Colonic mucosa (tissue), 4 donors: ENCODE results near the gene CTAG1B. TPM values are rescaled to one million over a fixed set of nuclear protein-coding genes. Genes with fewer than 3 reads are reported as not detected.
"Not testable (repeated sequence)": the region's sequence is repeated elsewhere in the genome, so short reads cannot be mapped to it uniquely, and the experiment has no call there.

Experiments used
- DNase-seq: peaks from one replicate; pipeline ENCODE4 v3.0.0-alpha.2; 2020
- H3K27ac ChIP-seq: fragments of 200-600 bp; one replicate; pipeline ENCODE4 v1.8.0; 2021
- H3K27me3 ChIP-seq: fragments of 200-600 bp; one replicate; pipeline ENCODE4 v1.8.0; 2021
- H3K36me3 ChIP-seq: fragments of 200-600 bp; one replicate; pipeline ENCODE4 v1.8.0; 2021
- H3K4me1 ChIP-seq: fragments of 200-600 bp; one replicate; pipeline ENCODE4 v1.8.0; 2021; ENCODE audit warnings: mild to moderate bottlenecking
- H3K4me3 ChIP-seq: fragments of 200-600 bp; one replicate; pipeline ENCODE4 v1.8.0; 2021
- H3K9ac ChIP-seq, 2 donors: one replicate each; pipeline ENCODE4 v1.7.0; 2013; ENCODE audit warnings: control low read depth in 2 of 2, low read depth in 2 of 2, low read length in 2 of 2
- H3K9me3 ChIP-seq: fragments of 200-600 bp; one replicate; pipeline ENCODE4 v1.8.0; 2021
- CTCF ChIP-seq: fragments of 200-600 bp; IDR thresholded peaks from one replicate; pipeline ENCODE4 v1.8.0; 2022; ENCODE audit warnings: antibody characterized with exemption, mild to moderate bottlenecking
- intact Hi-C: fragments of 100-400 bp; cut with DNase I; formaldehyde crosslinking; loops from one replicate; pipeline ENCODE4 v1.14.1; 2022
- total RNA-seq, 2 donors: library from RNA; stranded (reverse); fragmentation: NEBNext Ultra II Directional in 1 of 2; extraction: Animal tissue kit (Norgen Biotek cat#: 25700) in 1 of 2; gene quantifications; one replicate each; pipeline ENCODE4 v1.2.1, GENCODE V29; 2021
- donor health status: healthy.
- donor health status: DM: no; HTN: no; CAD: no.
- donor health status: DM: no; HTN: no; CAD: no.

CTAG1B gene
- total RNA-seq, 2 donors from 2014 or later = not detected

- no peak for TF ChIP-seq CTCF
- intact Hi-C loops = no loop called here
Observed at GRCh38 chrX:154657226-154657805, 38.2 kb upstream of the CTAG1B start.

GRCh38 chrX:154655786-154656185 lies 36.7 kb upstream of the CTAG1B start:
- Histone ChIP-seq H3K9ac (no peak overlapping the region), H3K27ac (no peak overlapping the region), H3K9me3 (no peaks in the 10 kb centered on the region), H3K4me1 (no peaks in the 10 kb centered on the region), H3K36me3 (no peaks in the 10 kb centered on the region), H3K4me3 (no peak overlapping the region), H3K27me3 (no peaks in the 10 kb centered on the region)
- TF ChIP-seq CTCF = no peak
- DNase-seq = no peak
- intact Hi-C loops = no loop called here

More at GRCh38 chrX:154657226-154657805, 38.2 kb upstream of the CTAG1B start:
- H3K4me1 ChIP-seq = no peaks in the 10 kb centered on the region
- no peaks in the 10 kb centered on the region for H3K9me3 ChIP-seq
- no peak for DNase-seq
- H3K9ac ChIP-seq = no peak overlapping the region
- H3K27me3 ChIP-seq = no peaks in the 10 kb centered on the region
- H3K27ac ChIP-seq = no peak overlapping the region
- no peak overlapping the region for H3K4me3 ChIP-seq
- H3K36me3 ChIP-seq = no peaks in the 10 kb centered on the region

GRCh38 chrX:154655346-154655745 lies 36.3 kb upstream of the CTAG1B start:
- H3K36me3 ChIP-seq = no peaks in the 10 kb centered on the region
- H3K27ac ChIP-seq = no peak overlapping the region
- intact Hi-C loops = no loop called here
- H3K4me1 ChIP-seq = no peaks in the 10 kb centered on the region
- no peak for DNase-seq
- H3K27me3 ChIP-seq = no peaks in the 10 kb centered on the region
- no peak for TF ChIP-seq CTCF
- H3K9ac ChIP-seq = no peak overlapping the region
- no peaks in the 10 kb centered on the region for H3K9me3 ChIP-seq
- no peak overlapping the region for H3K4me3 ChIP-seq

- intact Hi-C loops = no loop called here
- H3K9me3 ChIP-seq = no peaks in the 10 kb centered on the region
- H3K9ac ChIP-seq = no peak overlapping the region
- H3K27ac ChIP-seq = no peak overlapping the region
- TF ChIP-seq CTCF = no peak
- no peaks in the 10 kb centered on the region for H3K4me1 ChIP-seq
- H3K27me3 ChIP-seq = no peaks in the 10 kb centered on the region
- DNase-seq = no peak
- no peak overlapping the region for H3K4me3 ChIP-seq
- H3K36me3 ChIP-seq = no peaks in the 10 kb centered on the region
Observed at GRCh38 chrX:154654925-154655324, 35.8 kb upstream of the CTAG1B start.

GRCh38 chrX:154654372-154654771 lies 35.3 kb upstream of the CTAG1B start:
- DNase-seq = no peak
- intact Hi-C loops = no loop called here
- no peaks in the 10 kb centered on the region for H3K4me1 ChIP-seq

GRCh38 chrX:154653413-154653812 lies 34.3 kb upstream of the CTAG1B start, which contains the start of gene CTAG2:
Gene CTAG2, minus strand, starts transcription at chrX:154653579. Its CDS starts 64 bp downstream, at chrX:154653515.
- intact Hi-C loops = not testable (repeated sequence)

More at GRCh38 chrX:154654372-154654771, 35.3 kb upstream of the CTAG1B start:
- H3K27ac ChIP-seq = no peak overlapping the region
- H3K4me3 ChIP-seq = no peak overlapping the region
- H3K9ac ChIP-seq = no peak overlapping the region
- no peaks in the 10 kb centered on the region for H3K36me3 ChIP-seq
- H3K9me3 ChIP-seq = no peaks in the 10 kb centered on the region
- H3K27me3 ChIP-seq = no peaks in the 10 kb centered on the region
- no peak for TF ChIP-seq CTCF

More at GRCh38 chrX:154653413-154653812, 34.3 kb upstream of the CTAG1B start, which contains the start of gene CTAG2:
- H3K9ac ChIP-seq, H3K4me1 ChIP-seq, DNase-seq, H3K9me3 ChIP-seq, H3K4me3 ChIP-seq, H3K36me3 ChIP-seq, H3K27ac ChIP-seq, H3K27me3 ChIP-seq: not testable (repeated sequence)
